ENCODE data around the gene MARCHF7.

- TF ChIP-seq CTCF (IDR thresholded peaks at IDR 0.05) (no peak), POLR2A (IDR thresholded peaks at IDR 0.05) (no peak)
These were observed 43.5 kb downstream of the MARCHF7 start for GRCh38 chr2:159755788-159756187.
